Midbrain (tissue), 1 donor: ENCODE results near the gene DNAJB6.

Experiments used
- DNase-seq: peaks from one replicate; lab custom pipeline; 2025; lab: John Stamatoyannopoulos, UW

Gene DNAJB6

GRCh38 chr7:157396316-157397035, 59.7 kb downstream of the DNAJB6 start:
- DNase-seq: no peak

DNA sequence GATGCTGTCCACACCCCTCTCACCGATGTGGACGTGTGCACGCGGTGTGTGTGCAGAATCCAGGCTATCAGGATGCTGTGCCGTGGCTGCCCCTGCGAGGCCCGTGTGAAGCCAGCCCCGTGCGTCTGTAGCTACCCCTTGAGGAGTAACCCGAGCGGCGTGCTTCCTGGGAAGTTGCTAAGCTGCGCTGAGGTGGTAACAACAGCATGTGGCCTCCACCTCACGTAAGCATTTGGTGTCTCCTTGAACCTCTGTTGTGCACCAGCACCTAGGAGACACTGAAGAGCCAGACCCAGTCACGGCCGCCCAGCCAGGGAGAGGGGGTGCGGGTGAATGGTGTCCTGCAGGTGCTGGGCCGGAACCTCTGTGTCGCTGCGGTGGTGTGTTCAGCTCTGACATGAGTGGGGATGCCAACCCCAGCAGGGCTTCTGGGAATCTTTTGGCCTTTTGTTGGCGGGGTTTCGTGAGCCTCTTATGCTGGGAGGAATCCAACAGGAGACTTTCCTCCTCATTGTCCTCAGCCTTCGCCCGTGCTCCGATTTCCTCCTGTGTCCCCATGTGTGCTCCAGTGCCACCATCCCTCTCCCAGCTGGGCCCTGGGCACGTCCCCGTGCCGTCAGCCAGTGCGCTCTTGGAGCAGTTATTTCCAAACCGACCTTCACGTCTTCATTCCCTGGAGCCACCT, 60.4 kb downstream of the DNAJB6 start:
- no peak for DNase-seq

- DNase-seq: no peak
Observed at GRCh38 chr7:157397731-157398691, 61.2 kb downstream of the DNAJB6 start.

GRCh38 chr7:157399086-157399687, 62.4 kb downstream of the DNAJB6 start:
- no peak for DNase-seq

DNA sequence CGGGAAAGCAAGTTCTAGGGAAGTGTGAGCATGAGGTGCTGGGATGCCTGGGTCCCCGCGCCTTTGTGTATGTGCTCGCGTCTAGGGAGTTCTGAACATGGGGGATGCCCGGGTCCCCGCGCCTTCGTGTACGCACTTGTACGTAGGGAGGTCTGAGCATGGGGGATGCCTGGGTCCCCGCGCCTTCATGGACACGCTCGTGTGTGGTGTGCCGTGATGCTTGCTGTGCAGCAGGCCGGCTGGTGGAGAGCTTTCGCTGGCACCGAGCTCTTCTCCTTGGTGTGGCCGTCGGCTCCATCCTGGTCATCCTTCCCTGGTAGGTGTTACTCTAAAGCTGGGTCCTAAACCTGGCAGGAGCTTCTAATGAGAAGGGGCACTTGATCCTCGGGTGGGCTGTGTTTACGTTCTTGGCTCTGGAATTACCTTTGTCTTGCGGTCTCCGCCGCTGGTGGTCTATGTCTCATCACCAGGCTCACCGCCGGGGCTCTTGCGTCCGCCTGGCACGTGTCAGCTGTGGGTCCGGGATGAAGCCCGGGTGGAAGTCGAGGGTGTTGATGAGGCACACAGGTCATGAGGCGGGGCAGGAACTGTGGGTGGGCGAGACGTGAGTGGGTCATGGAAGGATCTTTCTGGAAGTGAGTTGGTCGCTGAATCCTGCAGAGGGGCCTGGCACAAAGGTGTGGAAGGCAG, 63.5 kb downstream of the DNAJB6 start:
- no peak for DNase-seq

DNA sequence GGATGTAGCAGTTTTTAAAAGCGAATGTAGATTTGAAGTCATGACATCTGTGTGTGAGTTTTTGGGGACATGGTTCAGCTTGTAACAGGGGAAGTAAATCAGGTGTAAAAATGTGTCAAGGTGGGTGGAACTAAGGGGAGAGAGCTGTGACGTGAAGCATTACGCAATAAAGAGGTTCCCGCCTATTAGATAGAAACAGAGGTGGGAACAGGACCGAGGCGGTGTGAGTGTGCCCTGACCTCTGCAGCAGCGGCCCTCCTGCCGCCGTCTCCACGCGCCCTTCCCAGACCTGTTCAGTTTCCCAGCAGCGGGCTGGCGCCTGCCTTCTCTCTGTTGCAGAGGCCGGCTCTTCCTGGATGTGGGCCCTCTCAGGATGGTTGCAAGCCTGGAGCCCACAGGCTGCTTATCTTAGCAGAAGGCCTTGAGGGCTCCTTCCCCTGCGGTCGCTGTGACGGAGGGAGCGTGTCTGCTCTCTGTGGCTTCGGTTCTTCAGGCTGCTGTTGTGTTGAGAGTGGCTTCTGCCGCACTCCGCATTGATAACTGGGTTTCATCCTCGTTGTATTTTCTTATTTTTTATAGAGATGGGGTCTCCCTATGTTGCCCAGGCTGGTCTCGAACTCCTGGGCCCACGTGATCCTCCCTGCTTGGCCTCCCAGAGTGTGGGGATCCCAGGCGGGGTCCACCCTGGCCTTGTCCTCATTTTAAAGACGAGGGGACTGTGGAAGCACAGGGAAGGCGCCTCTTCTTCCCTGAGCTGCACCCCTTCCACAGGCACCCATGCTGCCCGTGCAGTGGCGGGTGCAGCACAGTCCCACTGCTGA, 65.0 kb downstream of the DNAJB6 start:
- no peak for DNase-seq

DNA sequence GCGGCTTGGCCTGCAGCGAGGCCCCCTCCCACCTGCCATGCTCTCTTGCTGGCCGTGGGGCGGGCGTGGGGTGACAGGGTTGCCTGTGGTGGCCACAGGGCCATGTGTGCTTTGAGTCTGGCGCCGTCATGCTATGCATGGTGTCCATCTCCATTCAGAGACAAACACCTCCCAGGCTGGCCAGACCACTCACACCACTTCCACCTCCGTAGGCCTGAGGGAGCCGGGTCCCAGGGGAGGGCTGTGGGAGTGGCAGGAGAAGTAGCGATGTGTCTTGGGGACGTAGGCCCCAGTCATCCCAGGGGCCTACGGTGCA, 65.5 kb downstream of the DNAJB6 start:
- no peak for DNase-seq

GRCh38 chr7:157402911-157403534, 66.2 kb downstream of the DNAJB6 start:
- DNase-seq: no peak

DNA sequence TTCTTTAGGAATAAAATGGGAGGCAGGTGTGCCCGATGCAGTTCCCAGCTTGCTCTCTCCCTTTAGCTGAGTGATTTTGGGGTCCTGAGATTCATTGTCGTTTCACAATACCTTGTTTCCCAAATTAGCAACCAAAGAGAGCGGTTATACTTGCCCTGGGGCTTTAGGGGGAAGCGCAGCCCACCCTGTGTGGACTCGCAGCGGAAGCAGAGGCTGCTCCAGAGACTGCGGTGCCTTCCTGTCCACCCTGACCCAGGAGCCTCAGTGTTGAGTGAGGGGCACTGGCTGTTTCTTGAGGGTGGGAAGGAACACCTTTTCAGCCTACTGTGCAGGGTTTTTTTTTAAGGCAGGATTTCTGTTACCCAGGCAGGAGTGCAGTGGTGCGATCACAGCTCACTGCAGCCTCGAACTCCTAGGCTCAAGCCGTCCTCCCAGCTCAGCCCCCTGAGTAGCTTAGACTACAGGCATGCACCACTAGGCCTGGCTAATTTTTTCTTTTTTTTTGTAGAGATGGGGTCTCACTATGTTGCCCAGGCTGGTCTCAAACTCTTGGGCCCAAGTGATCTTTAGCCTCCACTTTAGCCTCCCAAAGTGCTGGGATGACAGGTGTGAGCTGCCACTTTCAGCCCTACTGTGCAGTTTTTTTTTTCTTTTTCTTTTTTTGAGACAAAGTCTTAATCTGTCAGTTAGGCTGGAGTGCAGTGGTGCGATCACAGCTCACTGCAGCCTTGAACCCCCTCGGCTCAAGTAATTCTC, 67.0 kb downstream of the DNAJB6 start:
- no peak for DNase-seq

DNA sequence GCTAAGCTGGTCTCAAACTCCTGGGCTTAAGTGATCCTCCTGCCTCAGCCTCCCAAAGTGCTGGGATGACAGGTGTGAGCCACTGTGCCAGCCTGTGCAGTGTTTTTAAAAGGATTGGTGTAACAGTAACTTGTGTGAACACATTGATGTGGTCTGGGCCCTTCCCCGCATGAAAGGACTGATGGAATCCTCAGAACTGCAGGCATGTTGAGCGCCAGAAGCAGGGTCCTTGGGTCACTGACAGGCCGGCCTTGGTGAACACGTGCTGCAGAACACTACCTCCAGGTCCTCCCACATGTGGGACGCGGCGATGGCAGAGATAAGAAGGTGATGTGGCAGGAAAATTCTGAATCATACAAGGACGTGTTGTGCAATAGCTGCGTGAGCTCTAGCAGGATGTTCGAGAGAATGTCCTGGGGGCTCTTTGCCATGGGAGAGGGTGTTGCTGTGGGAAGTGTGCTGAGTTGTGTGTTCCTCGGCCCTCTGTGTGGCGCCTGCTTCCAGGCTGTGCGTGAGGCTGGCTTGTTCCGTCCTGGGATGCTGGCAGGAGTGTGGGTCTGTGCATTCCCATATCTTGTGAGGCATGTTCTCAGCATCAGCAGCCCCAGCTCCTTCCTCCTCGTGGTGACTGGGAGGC, 68.2 kb downstream of the DNAJB6 start:
- DNase-seq: no peak

GRCh38 chr7:157405501-157405900, 68.7 kb downstream of the DNAJB6 start:
- DNase-seq: no peak

GRCh38 chr7:157405914-157406810, 69.4 kb downstream of the DNAJB6 start:
- DNase-seq: no peak

DNA sequence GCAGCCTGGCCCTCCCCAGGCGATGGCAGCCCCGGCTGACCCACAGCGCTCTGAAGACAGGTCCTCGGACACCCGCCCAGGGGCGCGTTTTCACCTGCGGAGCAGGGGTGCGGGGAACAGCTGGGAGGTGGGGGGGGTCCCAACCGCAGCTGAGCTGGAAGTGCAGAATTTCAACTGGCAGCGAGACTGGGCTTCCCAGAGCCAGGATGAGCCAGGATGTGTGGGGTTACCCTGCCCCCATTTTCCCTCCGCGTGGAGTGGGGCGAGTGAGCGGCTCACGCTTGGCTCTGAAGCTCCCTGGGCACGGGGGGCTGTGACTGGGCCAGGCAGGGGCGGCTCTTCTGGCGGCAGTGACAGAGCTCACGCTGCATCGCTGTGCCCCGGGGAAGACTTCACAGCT, 70.2 kb downstream of the DNAJB6 start:
- DNase-seq: no peak

DNA sequence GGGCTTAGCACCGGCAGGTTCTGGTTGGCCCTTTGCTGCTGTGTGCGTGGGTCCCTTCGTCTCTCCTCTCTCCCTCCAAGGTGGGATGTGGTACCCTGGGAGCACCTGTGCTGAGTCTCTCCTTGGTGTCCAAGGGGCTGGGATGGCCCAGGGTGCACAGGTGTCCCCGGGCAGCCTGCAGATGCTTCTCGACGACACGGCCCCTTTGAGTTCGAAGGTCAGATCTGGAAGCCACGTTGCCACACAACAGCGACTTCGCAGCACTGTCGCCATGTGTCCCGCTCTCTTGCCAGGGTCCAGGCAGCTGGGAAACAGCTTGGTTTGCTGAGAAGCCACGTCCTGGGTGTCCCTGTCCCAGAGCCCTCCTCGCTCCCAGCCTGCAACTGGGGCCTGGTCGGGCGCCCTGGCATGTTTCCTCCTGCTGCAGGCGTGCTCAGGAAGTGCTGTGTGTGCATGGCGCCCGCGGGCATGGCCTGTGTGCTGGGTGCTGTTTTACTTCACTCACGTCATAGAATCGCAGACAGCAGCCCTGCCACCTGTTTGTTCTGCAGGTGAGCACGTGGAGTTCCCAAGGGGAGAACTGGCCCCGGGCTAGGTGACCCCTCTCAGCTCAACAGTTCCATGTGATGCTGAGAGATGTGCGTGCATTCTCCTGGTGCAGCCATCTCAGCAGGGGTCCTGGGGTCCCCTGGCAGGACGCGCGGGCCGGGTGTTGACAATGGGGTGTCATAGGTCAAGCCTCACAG, 70.9 kb downstream of the DNAJB6 start:
- no peak for DNase-seq

DNA sequence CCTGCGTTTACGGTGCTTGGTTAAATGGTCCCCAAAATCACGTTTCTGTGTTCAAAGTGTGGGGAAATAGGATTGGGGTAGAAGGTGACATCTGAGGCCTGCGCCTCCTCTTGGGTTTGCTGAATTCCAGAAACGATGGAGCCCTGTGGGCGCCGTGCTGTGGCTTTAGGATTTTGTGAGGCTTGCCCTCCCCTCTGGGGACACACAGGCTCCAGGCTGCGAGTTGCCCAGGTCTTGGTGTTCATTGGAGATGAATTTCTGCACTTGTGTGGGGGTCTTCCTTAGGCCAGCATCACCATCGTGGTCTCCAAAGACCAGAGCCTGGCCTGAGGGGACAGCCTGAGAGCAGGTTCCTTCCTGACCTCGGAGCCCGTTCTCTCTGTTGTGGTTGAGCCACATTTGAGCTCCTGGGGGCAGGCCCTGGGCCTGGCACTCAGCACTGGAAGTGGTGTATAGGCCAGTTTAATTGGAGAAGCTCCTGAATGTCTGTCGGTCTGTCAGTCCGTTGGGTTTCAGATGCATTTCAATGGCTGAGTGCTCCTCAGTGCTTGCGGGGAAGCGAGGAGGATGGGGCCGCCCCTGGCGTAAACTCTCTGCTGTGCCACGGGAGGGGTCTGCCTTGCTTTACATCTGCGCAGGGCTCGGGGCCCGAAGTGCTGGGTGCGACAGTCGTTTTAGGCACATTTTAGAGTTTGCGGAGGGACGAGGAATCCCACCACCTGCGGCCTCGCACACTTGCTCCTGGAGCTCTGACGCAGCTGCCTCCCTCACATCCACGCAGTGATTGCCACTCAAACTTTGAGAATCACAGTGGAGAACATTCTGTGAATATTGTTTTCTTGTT, 71.7 kb downstream of the DNAJB6 start:
- no peak for DNase-seq

DNA sequence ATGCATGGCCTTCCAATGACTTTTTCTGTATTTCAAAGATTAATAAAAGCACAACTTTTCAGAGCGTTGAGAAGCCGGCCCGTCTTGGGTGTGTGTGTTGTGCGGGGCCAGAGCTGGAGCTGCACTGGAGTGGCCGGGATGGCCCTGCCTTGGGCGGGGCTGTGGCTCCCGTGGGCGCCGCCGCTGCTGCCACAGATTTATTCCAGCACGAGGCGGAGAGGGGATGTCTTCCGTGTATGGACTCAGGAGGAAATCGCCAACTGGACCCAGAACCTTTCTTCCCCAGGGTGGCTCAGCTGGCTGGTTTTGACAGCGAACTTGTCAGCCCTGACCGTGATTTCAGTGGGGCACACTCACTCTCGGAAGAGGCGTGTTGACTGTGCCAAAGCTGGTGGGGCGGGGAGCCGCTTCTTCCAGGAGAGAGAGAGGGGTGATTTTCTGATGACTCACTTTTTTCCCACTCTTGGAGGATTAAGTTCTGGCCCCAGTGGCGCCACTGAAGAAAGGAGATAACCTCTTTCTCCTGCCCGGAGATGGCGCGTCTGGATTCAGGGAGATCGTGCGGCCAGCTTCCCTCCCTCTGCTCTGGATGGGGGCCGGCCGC, 72.4 kb downstream of the DNAJB6 start:
- no peak for DNase-seq
